ENCODE results near the gene ASTN2. TPM values are rescaled to one million over a fixed set of nuclear protein-coding genes. Genes with fewer than 3 reads are reported as not detected.

The ASTN2 gene
- total and polyA plus RNA-seq, 2 donors (not counting 3 experiments of a cell fraction or from before 2014, with no cell fraction given), result 1.0 to 1.9 TPM

DNA sequence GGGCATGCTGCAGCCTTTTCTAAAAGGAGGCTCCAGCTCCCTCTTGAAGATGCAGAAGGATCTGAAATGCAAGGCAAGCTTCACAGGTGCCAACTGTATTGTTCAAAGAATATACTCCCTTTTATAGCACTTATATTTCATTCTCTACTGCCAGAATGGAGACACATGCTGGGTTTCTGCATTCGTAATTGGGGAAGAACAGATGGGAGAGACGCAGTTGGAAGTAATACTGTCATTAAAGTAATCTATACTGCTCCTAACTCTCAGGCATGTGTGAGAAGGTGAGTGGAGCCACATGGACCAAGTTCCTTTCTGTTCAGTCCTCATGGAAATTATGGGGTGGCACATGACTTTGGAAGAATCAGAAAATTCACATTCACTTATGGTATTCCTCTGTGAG lies 501.3 kb downstream of the ASTN2 start:
- Histone ChIP-seq H4K20me1 (replicated peaks; ENCODE audit: control insufficient read depth, extremely low read depth, insufficient read depth, low read length) (no peaks in the 10 kb centered on the region), H3K27ac (ENCODE audit: insufficient read depth, low read depth, low read length) (no peak overlapping the region), H3K9ac (replicated peaks; ENCODE audit: extremely low read depth, insufficient read depth, low read length) (no peak overlapping the region), H3K79me2 (ENCODE audit: control insufficient read depth, insufficient read depth, low read length) (no peaks in the 10 kb centered on the region), H3K9me1 (replicated peaks; ENCODE audit: control insufficient read depth, extremely low read depth, insufficient read depth, low read length) (no peaks in the 10 kb centered on the region), H3K4me2 (ENCODE audit: insufficient read depth, low read length) (no peak overlapping the region), H2AFZ (ENCODE audit: low read depth, low read length) (no peak overlapping the region), H3K4me3 (replicated peaks in 1 of 3; ENCODE audit: insufficient read depth in 1 of 3, low read depth in 1 of 3, low read length in 3 of 3) (no peak overlapping the region), H3K36me3 (ENCODE audit: control insufficient read depth in 2 of 2, extremely low read depth in 1 of 2, insufficient read depth in 2 of 2, low read length in 2 of 2) (no peaks in the 10 kb centered on the region), H3K4me1 (ENCODE audit: control insufficient read depth, extremely low read depth, insufficient read depth, low read length) (no peaks in the 10 kb centered on the region), H3K27me3 (ENCODE audit: control insufficient read depth in 2 of 2, insufficient read depth in 2 of 2, low read length in 2 of 2) (no peaks in the 10 kb centered on the region), H3K9me3 (replicated peaks; ENCODE audit: control insufficient read depth, insufficient read depth, low read length) (peaks cover 8% of the 10 kb centered on the region)
- DNase-seq (ENCODE audit: low read depth, low spot score) (no peak), FAIRE-seq (no peak)
- intact Hi-C loops (cut with micrococcal nuclease), result no loop called here
- ChIA-PET POLR2A (no interaction called here), CTCF (no interaction called here)
- no TSS peak for BruUV-seq (replicated peaks)
- dilution Hi-C loops (cut with MboI; ENCODE audit: extremely low pct_ligation_motif_present, low sequenced_read_pairs), result no loop called here
- TF ChIP-seq GATA2 (IDR thresholded peaks at IDR 0.05; ENCODE audit: insufficient read depth, insufficient read length, low read depth, low read length) (no peak), JUN (IDR thresholded peaks at IDR 0.05; ENCODE audit: borderline replicate concordance, insufficient read depth, insufficient read length, low read depth) (no peak), POLR2AphosphoS5 (IDR thresholded peaks at IDR 0.05; ENCODE audit: insufficient read depth, low read depth, low read length) (no peak), EZH2 (IDR thresholded peaks at IDR 0.05; ENCODE audit: borderline replicate concordance, low read depth, low read length, severe bottlenecking) (no peak), POLR2A (IDR thresholded peaks at IDR 0.05; ENCODE audit: low read depth, low read length) (no peak), MYC (IDR thresholded peaks at IDR 0.05; ENCODE audit: low read depth, low read length) (no peak), FOS (IDR thresholded peaks at IDR 0.05; ENCODE audit: borderline replicate concordance, insufficient read depth, low read length) (no peak)
- TF ChIP-seq, protein P1, sequence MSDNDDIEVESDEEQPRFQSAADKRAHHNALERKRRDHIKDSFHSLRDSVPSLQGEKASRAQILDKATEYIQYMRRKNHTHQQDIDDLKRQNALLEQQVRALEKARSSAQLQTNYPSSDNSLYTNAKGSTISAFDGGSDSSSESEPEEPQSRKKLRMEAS (IDR thresholded peaks at IDR 0.05; ENCODE audit: insufficient read depth, insufficient read length), result no peak
- TF ChIP-seq, protein P2, sequence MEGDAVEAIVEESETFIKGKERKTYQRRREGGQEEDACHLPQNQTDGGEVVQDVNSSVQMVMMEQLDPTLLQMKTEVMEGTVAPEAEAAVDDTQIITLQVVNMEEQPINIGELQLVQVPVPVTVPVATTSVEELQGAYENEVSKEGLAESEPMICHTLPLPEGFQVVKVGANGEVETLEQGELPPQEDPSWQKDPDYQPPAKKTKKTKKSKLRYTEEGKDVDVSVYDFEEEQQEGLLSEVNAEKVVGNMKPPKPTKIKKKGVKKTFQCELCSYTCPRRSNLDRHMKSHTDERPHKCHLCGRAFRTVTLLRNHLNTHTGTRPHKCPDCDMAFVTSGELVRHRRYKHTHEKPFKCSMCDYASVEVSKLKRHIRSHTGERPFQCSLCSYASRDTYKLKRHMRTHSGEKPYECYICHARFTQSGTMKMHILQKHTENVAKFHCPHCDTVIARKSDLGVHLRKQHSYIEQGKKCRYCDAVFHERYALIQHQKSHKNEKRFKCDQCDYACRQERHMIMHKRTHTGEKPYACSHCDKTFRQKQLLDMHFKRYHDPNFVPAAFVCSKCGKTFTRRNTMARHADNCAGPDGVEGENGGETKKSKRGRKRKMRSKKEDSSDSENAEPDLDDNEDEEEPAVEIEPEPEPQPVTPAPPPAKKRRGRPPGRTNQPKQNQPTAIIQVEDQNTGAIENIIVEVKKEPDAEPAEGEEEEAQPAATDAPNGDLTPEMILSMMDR (IDR thresholded peaks at IDR 0.05; ENCODE audit: extremely low read depth in 1 of 2, insufficient read depth in 1 of 2, low read depth in 1 of 2, low read length in 2 of 2), result no peak

Measured in endothelial cell of umbilical vein (primary cell).